ENCODE data around the gene CDT1.

The CDT1 gene

DNA sequence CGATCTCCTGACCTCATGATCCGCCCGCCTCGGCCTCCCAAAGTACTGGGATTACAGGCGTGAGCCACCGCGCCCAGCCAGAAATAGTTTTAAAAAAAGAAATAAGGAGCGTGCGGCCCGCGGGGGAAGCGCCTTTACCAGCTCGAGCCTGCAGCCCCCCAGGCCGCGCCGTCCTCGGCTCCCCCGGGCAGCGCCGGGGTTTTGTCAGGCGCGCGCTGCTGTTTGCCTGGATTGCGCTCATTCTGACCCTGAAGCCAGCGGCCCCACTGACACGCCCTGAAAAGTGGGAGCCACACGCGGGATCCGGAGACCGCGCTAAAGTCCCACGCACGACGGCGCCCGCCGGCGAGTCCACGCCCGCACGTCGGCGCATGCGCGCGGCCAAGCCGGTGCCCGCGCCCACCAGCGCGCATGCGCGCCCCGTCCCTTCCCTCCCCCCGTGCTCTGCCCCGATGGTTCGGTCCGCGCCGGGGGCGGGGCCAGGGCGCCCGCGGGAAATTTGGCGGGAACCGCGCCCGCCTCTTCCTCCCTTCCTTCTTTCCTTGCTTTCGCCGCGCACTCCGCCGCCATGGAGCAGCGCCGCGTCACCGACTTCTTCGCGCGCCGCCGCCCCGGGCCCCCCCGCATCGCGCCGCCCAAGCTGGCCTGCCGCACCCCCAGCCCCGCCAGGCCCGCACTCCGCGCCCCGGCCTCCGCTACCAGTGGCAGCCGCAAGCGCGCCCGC, at the start of gene CDT1:
CDT1 (plus strand) TSS at position 526 of the 724 bp plus-strand sequence; CDS start at position 569, 43 bp downstream.
- peak; percentile 83 for DNase-seq

DNA sequence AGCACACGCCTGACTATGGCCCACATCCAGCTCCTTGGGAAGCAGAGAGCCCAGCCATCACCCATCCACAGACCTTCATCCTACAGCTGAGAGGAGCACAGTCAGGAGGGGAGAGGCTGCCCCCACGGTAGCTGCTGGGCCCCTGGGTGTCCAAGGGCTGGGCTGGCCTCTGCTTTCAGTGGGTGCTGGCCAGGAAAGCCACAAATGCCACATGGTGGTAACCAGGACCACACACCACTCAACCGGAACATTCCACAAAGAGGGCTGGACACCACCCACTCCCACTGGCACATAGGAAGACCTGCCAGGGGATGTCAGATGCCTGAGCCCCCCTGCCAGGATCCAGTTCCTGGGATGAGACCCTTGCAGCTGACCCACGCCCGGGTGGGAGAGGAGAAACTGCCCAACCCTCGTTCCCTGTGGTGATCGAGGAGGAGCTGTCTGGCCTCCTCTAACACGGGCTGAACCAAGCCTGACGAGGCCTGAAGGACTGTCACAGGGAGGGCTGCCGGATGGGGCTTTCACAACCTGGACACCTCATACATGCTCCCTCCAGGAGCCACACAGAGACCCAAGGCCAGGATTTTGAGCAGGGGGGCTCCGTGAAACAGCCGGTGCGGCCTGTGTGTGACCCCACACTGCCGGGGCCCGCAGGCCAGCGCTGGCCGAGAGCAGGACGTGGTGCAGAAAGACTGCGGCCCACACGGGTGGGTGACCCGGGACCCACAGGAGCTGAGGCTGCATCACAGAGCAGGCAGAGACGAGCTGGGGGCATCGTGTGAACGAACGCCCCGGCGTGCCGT, 49.3 kb upstream of the CDT1 start:
- no peak for DNase-seq

DNA sequence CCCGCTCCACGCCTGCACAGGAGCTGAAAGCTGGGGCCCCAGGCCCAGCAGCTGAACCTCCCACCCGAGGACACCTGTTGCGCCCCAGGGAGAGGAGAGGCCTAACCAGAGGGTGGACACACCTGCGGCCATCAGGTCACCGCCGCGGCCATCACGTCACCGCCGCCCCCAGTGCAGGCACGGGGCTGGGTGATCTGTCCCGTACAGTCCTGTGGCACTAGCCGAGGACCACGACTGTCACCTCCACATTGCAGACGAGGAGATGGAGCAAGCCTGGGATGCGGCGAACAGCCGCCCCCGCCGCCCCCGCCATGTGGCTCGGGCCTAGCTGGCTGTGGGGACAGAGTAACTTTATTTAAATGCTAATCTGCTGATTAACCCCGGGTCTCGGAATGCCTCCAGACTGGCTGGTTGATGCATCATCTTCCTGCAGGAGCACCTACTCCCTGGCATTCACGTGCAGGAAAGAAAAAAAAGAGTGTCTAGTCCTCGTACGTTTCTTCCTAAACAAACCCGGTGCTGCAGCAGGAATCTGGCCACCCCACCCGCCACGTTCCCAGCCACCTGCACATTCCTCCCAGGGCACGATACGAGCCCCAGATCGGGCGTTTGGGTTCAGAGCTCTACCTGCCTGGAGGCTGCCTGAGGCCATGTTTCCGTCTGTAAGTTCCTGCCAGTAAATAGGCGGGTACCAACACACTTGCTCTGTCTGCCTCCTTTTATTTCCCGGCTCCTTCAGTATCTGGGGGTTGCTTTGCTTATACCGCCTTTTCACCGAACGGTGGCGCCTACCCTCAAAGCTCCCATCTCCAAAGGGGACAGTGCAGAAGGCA, 48.5 kb upstream of the CDT1 start:
- no peak for DNase-seq

DNA sequence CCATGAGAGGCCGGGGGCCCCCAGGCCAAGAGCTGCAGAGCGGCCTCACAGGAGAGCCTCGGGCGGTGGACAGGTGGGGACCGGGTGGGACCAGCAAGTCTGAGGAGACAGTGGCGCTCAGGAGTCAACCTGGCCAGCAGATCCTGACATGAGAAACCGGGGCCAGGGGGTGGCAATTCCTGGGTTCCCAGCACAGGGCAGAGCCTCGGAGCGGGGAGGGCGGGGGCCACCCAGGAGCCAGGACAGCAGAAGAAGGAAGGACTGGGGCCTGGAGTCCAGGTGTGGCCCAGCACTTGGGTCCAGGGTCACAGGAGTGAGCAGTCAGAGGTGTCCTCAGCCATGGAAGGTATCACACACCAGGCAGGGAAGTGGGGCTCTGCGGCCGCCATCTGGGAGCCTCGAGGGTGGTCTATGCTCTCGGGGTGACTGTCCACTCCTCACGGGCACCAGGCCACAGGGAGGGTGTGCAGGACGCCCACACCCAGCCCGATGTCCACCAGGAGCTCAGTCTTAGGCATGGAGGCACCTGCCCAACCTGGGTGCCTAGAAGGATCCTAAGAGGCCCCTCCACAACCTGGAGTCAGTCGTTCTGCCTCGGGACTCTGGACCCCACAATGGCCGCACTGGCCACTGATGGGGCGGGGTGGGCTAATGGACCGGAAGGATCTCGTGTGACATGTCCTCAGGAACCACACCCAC, 47.7 kb upstream of the CDT1 start:
- no peak for DNase-seq

DNA sequence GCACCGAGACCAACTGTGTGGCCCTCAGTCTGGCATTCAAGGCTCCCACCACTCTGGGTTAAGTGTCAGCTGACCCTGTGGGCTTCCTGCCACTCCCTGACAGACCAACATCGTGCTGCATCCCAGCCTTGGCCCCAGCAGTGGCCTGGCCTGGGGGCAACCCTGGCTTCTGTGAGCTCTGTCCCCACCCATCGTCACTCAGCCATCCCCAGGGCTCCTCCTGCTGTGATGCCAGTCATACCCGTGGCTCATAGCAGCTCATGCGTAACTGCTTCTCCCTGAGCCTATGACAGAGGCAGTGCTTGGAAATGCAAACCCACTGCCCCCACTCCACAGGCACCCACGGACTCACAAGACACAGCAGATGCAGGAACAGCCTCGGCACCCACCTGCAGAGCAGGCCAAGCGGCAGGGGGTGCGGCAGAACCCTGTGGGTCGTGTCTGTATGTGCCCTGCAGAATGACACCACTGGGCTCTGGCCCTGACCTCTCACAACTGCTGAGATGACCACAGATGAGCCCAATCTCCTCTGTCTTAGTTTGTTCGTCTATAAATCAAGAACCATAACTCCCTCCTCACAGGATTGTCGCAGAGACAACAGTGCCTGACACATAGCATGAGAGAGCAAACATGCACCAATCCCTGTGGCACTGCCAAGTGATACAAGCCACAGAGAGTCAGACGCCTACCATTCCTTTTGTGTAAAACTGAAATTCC, 45.2 kb upstream of the CDT1 start:
- no peak for DNase-seq

DNA sequence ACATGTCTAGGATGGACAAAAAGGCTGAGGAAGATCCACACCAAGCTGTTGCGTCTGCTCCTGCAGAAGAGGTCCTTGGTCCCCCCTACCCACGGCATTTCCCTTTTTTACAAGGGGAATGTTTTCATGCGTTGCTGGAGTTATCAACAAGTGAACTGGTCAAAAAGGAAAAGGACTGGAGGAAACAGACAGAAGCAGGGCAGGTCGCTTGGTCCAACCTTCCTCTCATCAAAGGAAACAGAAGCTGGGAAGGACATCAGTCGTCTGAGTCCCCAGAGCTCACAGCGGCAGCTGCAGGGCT, 44.7 kb upstream of the CDT1 start:
- no peak for DNase-seq

DNA sequence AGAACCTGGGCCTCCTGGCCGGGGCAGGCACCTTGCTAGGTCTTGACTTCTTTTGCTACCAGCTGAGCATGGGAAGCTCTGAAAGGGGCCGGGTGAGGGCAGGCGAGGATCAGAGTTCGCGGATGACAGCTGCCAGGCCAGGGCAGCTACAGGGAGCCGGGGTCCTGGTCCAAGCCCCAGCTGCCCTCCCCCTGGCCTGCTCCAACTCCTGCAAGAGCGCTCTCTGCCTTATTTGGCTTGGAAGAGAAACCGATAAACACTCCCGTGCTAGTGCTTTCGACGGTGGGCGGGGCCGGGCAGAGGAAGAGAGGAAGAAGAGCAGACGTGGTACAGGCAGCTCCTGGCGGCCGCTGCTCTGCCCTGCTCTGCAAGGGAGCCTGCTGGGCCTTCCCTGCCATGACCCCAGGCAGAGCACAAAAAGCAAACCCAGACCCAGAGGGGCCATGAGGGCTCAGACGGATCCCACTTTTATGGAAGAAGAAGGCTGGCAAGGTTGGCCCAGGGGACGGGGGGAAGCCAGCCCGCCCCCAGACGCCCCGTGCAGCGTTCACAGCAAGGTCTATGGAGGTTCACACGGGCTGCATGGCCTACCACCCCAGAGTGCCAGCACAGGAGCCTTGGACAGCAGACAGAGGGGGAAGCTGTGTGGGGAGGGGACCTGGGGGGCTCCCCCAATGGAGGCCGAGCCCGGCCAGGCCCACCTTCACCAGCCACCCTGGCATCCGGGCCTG, 44.2 kb upstream of the CDT1 start:
- DNase-seq = peak; percentile 72

DNA sequence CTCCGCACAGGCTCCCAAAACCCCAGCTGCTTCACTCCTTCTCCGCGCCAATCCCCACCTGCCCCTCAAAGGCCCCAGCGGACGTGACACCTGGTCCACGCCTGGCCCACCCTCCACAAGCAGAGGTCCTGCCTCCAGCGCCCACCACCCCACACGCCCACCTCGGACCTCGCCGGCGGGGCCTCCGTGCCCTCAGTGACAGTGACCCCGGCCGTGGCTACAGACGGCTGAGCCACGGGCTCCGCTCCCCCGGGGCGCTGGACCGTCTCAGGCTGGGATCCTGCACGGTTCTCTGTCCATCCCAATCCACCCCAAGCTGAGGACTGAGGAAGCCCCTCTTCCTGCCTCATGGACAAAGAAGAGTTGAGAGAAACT, 43.6 kb upstream of the CDT1 start:
- no peak for DNase-seq

DNA sequence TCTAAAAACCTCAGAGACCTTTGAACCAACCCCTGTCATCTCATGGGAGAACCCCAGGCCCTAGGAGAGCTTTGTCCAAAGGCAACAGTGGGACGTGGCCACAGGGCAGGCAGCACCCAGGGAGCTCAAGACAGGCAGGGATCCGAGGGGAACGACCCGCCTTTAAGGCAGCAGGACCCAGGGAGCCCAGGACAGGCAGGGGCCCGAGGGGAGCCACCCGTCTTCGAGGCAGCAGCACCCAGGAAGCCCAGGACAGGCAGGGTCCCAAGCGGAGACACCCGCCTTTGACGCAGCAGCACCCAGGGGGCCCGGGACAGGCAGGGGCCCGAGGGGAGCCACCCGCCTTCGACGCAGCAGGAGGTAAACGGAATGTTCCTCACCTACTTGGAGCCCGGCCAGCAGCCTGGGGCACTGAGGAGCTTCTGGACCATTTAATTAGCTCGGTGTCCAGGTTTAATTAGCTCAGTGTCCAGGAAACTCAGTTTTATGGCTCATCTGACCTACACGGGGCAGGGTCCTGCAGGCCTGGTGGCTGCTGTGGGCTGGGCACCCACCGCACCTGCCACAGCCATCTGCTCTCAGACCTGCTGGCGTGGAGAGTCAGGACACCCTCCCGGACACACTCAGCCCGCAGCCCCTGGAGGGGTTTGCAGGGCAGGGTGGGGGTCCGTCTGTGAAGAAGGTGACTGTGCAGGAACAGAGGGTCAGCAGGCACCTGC, 43.0 kb upstream of the CDT1 start:
- DNase-seq = no peak

DNA sequence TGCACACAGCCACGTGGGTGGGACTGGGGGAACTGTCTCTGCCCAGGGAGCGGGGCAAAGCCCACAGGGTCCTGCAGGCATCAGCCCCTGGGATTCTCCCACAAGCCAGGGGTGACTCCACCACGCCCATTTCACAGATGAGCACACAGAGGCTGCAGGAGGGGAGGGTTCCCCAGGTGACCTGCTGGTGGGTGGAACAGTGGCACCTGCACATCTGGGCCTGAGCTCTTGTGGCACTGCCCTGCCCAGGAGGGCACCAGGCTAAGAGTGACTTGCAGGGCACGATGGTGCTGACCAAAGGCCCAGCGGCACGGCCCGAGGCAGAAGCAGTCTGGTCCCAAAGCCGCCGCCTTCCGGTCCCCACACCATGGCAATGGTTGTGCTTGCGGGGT, 42.5 kb upstream of the CDT1 start:
- no peak for DNase-seq

DNA sequence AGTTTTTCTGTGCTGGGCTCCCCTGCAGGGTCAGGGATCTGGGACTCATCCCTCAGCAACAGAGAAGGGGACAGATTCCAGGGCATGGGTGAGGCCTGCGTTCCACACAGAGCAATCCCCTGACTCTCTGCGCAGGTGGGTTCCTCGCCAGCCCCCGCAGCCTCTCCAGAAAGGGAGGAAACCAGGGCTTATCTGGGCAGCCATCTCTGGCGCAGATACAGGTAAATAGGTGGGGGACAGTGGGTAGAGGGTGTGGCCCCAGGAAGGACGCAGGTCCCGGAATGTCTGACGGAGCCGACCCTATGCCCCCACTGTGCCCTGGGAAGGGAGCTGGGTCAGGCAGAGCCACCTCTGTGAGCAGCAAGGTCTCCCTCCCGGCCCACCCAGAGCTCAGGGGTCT, 41.8 kb upstream of the CDT1 start:
- no peak for DNase-seq

DNA sequence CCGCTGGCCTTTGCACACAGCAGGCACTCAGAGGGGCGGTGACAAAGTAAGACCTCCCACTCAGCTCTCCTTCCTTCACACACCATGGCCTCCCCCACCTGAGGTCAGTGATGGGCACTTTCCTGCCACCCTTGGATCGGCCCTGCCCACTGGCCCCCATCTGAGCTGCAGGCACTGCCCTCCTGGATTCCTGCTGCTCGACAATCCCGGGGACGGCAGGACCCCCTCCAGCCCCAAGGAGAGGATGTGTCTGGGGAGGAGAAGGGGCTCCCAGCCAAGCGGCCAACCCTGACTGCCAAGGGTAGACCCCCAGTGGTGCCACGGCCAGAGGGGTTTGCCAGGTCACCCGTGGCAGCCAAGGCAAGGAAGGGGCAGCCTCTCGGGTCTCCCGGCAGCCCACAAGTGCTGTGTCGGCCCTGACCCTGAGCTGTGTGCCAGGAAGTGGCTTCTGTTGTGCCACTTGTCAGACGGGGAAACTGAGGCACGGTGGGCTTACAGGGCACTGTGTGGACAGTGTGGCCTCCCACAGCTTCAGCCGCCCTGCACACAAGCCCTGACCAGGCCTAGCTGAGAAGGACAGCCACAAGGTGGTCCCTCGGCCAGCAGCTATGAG, 41.2 kb upstream of the CDT1 start:
- no peak for DNase-seq

DNA sequence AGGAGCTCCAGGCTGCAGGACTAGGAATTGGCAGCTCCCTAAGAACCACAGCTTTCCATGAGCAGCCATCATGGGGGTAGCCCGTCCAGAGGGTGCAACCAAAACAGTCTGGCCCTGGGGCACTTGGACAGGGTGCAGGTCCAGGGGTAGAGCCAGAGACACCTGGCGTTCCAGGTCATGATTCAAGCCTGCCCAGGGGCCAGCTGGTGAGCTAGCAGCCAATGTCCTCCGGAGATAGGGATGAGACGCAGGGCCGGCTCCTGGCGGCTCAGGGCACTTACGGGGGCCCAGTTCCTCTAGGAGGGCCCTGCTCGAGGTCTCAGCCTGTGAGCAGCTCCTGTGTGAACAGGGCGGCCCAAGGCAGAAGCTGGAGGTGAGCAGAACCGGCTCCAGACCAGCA, 40.6 kb upstream of the CDT1 start:
- no peak for DNase-seq

DNA sequence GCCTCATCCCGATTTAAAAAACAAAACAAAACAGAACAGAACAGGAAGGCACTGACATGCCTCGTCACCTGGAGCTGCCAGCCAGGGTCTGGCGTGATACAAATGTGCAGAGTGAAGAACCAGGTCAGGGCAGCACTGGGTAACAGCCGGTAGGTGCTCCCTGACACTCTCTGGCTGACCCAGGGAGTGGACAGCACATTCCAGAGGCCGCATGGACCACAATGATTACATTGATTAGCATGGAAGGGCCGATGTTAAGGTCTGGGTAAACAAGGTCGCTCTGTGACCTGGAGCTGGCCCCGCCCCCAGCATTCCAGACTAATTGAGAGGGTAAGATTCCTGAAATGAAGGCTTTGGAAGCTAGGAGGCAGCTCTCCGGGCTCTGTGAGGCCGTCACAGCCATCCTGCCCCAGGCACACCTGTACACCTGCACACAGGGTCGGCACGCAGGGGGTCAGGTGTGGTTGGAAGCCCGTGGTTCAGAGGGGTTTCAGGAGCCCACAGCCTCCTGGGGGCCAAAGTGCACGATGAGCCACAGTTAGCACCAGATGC, 40.0 kb upstream of the CDT1 start:
- no peak for DNase-seq

DNA sequence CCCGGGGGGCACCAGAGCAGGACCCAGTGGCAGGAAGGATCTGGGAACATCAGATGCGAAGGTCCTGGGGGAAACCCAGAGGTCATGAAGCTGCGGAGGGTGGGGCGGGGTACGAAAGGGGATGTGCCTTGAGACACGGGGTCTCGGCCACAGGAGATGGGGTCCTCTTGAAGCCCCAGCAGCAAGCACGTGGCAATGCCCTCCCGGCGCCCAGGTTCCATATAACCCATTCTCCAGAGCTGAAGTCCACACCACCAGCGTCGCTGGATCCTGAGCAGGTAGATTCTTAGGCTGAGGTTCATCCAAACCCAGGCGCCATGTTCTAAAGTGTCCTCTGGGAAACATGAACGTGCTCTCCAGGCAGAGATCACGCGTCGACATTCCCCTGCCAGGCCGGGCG, 39.5 kb upstream of the CDT1 start:
- DNase-seq = no peak

DNA sequence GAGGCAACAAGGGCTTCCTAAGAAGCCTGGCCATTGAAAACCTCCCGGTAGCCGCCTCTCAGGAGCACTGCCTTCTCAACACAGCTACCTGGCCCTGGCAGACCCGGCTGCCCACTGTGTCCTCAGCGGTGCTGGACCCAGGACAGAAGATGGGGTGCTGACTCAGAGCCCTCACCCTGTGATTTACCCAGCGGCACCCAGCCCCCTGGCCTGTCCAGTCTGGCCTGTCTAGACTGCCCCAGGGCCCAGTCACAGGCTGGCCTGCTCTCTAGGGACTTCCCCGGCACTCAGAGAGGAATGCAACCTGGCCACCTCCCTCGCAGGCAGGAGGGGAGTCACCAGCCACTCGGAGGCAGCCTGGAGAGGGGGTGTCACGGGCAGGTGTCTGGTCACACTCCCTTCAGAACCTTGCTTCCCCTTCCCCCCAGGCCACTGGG, 38.7 kb upstream of the CDT1 start:
- no peak for DNase-seq

DNA sequence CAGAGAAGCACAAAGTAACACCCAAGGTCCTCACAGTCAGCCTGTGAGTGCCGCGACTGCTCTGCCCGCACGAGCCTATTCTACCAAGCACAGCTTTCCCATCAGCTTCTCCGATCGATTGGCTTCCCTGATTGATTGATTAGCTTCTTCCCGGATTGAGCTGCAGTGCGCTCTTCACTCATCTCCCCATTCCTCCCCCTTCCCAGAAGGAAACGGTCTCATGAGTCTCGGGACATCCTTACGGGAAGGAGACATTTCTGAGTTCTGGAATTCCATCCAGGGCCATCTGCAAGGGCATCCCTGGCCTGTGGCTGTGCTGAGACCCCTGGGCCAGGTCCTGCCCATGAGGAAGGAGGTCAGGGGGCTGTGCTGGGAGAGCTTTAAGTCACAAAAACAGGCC, 36.6 kb upstream of the CDT1 start:
- no peak for DNase-seq

DNA sequence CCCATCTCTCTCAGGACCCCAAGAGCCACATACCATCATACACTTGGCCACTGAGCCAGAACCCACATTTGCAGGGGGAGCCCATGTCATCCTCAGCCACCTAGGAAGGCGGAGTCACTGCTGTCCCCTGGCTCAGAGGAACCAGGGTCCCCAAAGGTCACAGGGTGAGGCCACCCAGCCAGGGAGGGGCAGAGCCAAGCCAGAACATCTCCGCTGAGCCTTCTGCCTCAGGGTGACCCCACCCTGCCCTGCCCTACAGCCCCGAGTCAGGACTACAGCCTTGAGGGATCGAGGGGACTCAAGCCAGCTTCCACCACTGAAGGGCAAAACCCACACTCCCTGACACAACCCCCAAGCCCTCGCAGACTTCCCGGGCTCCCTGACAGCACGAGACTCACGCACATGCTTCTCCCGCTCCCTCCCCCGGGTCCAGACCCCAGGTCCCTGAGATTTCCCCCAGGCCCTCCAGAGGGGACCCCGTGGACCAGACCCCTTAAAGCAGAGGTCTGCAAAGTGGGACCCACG, 36.0 kb upstream of the CDT1 start:
- no peak for DNase-seq

DNA sequence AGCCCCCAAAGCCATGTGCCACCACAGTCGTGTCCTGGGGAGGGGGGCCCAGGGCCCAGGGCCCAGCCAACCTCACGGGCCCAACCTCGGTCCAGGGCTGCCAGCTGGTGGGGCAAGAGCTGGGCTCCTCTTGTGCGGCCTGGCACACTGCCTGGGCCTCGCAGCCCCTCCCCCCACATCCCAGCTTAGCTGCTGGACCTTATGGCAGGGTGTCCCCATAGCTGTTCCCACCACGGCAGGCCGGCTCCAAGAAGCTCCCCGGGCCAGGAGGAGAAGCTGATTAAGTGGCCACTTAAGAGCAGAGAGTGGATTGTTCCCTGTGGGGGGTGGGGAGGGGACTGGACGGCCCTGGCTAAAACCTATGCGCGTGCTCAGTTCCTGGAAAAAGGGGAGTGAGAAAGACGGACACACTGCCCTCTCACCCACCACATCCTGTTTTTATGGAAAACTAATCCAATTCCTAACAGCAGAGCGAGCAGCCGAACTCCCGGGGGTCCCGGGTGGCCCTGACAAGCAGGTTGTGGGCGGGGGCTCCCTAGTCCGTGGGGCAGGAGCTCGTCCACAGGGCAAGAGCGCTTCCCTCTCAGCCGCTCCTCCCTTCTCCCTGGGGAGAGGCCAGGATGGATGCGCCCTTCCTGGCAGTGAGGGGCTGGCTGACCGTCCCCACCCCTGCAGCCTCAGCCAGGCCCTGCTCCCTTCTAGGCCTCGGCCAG, 35.4 kb upstream of the CDT1 start:
- DNase-seq = no peak

Measured in activated naive CD4-positive, alpha-beta T cell treated with Interleukin-2 at 50 U/mL for 16 hours (primary cell).